HL-60 (cell line): ENCODE data around the gene ODF2.

Experiments used
- DNase-seq, 2 experiments: peaks; one replicate each; pipeline ENCODE4 v3.0.0-alpha.2; 2010 to 2020; ENCODE audit warnings: low read depth in 1 of 2, low spot score in 1 of 2
- H3K27ac ChIP-seq: fragments of 250-450 bp; sonication (Bioruptor Pico); replicated peaks from 2 replicates; pipeline ENCODE4 v1.5.1; 2020; ENCODE audit warnings: mild to moderate bottlenecking, moderate library complexity
- H3K27me3 ChIP-seq: fragments of 250-450 bp; sonication (Bioruptor Pico); 2 replicates; pipeline ENCODE4 v1.5.1; 2021; ENCODE audit warnings: mild to moderate bottlenecking, moderate library complexity; ENCODE audit not compliant: insufficient read depth, poor library complexity, severe bottlenecking
- H3K4me3 ChIP-seq: replicated peaks from 2 replicates; pipeline ENCODE4 v1.5.1; 2011; ENCODE audit warnings: mild to moderate bottlenecking, control low read depth, low read length; ENCODE audit not compliant: insufficient read depth
- GABPA ChIP-seq: IDR thresholded peaks from 2 replicates; pipeline ENCODE4 v1.6.1; 2012; ENCODE audit warnings: low read depth
- POLR2AphosphoS5 ChIP-seq: IDR thresholded peaks from 2 replicates; pipeline ENCODE4 v1.6.1; 2012; ENCODE audit warnings: low read depth
- SPI1 ChIP-seq: IDR thresholded peaks from 2 replicates; pipeline ENCODE4 v1.6.1; 2012; ENCODE audit warnings: low read depth, mild to moderate bottlenecking, borderline replicate concordance
- TF ChIP-seq, protein P1 (sequence below): IDR thresholded peaks from 2 replicates; pipeline ENCODE4 v1.6.1; 2012; ENCODE audit warnings: low read depth; ENCODE audit not compliant: insufficient replicate concordance
- TF ChIP-seq, protein P2 (sequence below): IDR thresholded peaks from one replicate; pipeline ENCODE4 v1.5.1; 2011; ENCODE audit warnings: low read length, control low read depth, inconsistent platforms; ENCODE audit not compliant: insufficient read depth

Gene ODF2

DNA sequence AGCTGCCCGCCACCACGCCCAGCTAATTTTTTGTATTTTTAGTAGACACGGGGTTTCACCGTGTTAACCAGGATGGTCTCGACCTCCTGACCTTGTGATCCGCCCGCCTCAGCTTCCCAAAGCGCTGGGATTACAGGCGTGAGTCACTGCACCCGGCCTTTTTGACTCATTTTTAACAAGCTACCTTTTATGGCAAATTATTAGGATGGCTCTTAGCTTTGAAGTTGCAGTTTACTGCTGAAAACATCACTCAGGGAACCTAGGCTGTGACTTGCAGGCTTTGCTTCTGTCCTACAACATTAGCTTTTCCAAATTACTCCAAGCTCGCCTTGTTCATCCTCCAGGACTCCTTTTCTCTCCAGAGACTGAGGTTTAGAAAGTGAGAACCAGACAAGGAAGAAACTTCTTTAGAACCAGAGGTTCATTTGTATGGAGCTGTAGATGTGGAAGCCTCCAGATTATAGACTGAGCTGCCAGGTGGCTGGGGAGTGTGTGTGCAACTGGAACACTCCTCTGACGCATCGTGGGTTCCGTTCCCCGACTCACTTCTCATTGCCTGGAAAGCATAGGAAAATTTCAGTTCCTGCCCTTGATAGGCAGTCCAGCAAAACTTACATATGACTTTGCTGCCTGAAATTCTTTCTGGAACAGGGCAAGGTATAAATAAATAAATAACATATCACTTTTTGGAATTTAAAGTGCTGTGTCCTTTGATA is 72.8 kb downstream of the ODF2 start:
- no peak overlapping the region for H3K27ac ChIP-seq
- DNase-seq: no peak
- TF ChIP-seq, protein P1, sequence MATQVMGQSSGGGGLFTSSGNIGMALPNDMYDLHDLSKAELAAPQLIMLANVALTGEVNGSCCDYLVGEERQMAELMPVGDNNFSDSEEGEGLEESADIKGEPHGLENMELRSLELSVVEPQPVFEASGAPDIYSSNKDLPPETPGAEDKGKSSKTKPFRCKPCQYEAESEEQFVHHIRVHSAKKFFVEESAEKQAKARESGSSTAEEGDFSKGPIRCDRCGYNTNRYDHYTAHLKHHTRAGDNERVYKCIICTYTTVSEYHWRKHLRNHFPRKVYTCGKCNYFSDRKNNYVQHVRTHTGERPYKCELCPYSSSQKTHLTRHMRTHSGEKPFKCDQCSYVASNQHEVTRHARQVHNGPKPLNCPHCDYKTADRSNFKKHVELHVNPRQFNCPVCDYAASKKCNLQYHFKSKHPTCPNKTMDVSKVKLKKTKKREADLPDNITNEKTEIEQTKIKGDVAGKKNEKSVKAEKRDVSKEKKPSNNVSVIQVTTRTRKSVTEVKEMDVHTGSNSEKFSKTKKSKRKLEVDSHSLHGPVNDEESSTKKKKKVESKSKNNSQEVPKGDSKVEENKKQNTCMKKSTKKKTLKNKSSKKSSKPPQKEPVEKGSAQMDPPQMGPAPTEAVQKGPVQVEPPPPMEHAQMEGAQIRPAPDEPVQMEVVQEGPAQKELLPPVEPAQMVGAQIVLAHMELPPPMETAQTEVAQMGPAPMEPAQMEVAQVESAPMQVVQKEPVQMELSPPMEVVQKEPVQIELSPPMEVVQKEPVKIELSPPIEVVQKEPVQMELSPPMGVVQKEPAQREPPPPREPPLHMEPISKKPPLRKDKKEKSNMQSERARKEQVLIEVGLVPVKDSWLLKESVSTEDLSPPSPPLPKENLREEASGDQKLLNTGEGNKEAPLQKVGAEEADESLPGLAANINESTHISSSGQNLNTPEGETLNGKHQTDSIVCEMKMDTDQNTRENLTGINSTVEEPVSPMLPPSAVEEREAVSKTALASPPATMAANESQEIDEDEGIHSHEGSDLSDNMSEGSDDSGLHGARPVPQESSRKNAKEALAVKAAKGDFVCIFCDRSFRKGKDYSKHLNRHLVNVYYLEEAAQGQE: no peak
- TF ChIP-seq GABPA: no peak
- TF ChIP-seq, protein P2, sequence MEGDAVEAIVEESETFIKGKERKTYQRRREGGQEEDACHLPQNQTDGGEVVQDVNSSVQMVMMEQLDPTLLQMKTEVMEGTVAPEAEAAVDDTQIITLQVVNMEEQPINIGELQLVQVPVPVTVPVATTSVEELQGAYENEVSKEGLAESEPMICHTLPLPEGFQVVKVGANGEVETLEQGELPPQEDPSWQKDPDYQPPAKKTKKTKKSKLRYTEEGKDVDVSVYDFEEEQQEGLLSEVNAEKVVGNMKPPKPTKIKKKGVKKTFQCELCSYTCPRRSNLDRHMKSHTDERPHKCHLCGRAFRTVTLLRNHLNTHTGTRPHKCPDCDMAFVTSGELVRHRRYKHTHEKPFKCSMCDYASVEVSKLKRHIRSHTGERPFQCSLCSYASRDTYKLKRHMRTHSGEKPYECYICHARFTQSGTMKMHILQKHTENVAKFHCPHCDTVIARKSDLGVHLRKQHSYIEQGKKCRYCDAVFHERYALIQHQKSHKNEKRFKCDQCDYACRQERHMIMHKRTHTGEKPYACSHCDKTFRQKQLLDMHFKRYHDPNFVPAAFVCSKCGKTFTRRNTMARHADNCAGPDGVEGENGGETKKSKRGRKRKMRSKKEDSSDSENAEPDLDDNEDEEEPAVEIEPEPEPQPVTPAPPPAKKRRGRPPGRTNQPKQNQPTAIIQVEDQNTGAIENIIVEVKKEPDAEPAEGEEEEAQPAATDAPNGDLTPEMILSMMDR: no peak
- TF ChIP-seq POLR2AphosphoS5: no peak
- no peak for TF ChIP-seq SPI1
- no peaks in the 10 kb centered on the region for H3K27me3 ChIP-seq
- H3K4me3 ChIP-seq: no peak overlapping the region

DNA sequence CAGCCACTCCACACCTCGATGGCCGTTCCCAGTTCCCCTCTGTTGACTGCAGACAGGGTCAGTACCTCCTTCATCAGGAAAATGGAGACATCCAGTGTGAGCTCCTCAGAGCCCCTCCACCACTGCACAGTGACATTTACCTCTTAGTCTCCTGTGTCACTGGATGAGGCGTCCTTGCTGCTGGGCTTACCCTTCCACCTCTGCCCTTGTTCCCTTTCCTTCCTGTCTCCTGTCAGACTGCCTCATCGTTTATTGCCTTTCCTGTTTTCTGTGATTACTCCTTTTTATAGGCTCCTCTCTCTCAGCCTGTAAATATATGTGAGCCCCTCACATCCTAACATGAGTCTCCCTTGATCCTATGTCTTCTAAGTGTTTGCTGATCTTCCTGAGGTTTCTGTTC is 73.4 kb downstream of the ODF2 start:
- DNase-seq: no peak
- TF ChIP-seq, protein P1: no peak
- TF ChIP-seq, protein P2: no peak
- no peak for TF ChIP-seq SPI1
- no peak for TF ChIP-seq POLR2AphosphoS5
- TF ChIP-seq GABPA: no peak

DNA sequence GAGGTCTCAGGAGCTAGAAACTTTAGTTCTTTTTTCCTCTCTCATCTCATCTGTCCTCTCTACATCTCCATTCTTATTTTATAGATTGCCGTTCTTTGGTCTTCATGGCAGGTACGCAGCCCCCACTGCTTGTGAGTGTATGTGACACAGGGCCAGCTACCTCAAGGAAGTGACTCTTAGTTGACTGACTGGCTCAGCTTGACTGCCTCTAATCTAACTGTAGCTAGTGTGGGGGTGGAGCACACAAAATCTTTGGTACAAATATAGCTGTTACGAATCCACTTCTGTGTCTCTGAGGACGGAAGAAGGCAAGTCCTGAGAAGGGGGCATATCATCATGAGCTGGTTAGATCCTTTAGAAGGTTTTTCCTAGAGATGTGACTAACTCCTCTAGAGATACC is 76.8 kb downstream of the ODF2 start:
- Histone ChIP-seq H3K27me3 (no peaks in the 10 kb centered on the region), H3K4me3 (no peak overlapping the region), H3K27ac (no peak overlapping the region)
- TF ChIP-seq, protein P1: no peak
- TF ChIP-seq, protein P2: no peak
- TF ChIP-seq SPI1: no peak
- TF ChIP-seq POLR2AphosphoS5: no peak
- no peak for TF ChIP-seq GABPA
- no peak for DNase-seq

More for the DNA sequence above, 73.4 kb downstream of the ODF2 start:
- Histone ChIP-seq H3K27me3 (no peaks in the 10 kb centered on the region), H3K27ac (no peak overlapping the region), H3K4me3 (no peak overlapping the region)
